Gastrocnemius medialis (tissue), 4 donors: ENCODE results near the gene DLG4.

Experiments
- CTCF ChIP-seq, 5 experiments: fragments of 450-650 bp in 3 of 5; fragments of 200-600 bp in 2 of 5; sonication (generic) in 2 of 5; IDR thresholded peaks in 4 of 5; conservative IDR thresholded peaks in 1 of 5; 1 replicate in 4 of 5; 2 replicates in 1 of 5; pipeline ENCODE4 v1.5.1; 2016 to 2019; ENCODE audit warnings: antibody characterized with exemption in 5 of 5, mild to moderate bottlenecking in 3 of 5, moderate library complexity in 3 of 5
- POLR2A ChIP-seq, 2 donors: fragments of 450-650 bp; IDR thresholded peaks; one replicate each; pipeline ENCODE4 v1.6.1; 2017; ENCODE audit warnings: antibody characterized with exemption in 2 of 2, mild to moderate bottlenecking in 2 of 2, moderate library complexity in 2 of 2

- TF ChIP-seq CTCF (IDR thresholded peaks at IDR 0.05 in 4 of 5, conservative IDR thresholded peaks at IDR 0.05 in 1 of 5) (no peak), POLR2A (IDR thresholded peaks at IDR 0.05) (no peak)
Observed at GRCh38 chr17:7249830-7250229, 30.2 kb upstream of the DLG4 start.
